Mucosa of stomach (tissue), 1 donor: ENCODE data around the gene MAN1C1.
A peak's percentile ranks its signal among the peaks of the same experiment; 100 is the strongest.

Experiments used
- H3K27me3 ChIP-seq: one replicate; pipeline ENCODE4 v1.7.0; 2013; ENCODE audit warnings: mild to moderate bottlenecking, low read length; ENCODE audit not compliant: control insufficient read depth, insufficient read depth
- H3K36me3 ChIP-seq: one replicate; pipeline ENCODE4 v1.7.0; 2013; ENCODE audit warnings: low read length; ENCODE audit not compliant: control insufficient read depth, insufficient read depth
- H3K4me1 ChIP-seq: one replicate; pipeline ENCODE4 v1.7.0; 2013; ENCODE audit warnings: mild to moderate bottlenecking, low read length; ENCODE audit not compliant: control insufficient read depth, insufficient read depth
- H3K4me3 ChIP-seq: one replicate; pipeline ENCODE4 v1.7.0; 2013; ENCODE audit warnings: low read length
- H3K9ac ChIP-seq: one replicate; pipeline ENCODE4 v1.7.0; 2013; ENCODE audit warnings: mild to moderate bottlenecking, low read length, moderate library complexity
- H3K9me3 ChIP-seq: one replicate; pipeline ENCODE4 v1.7.0; 2013; ENCODE audit warnings: mild to moderate bottlenecking, low read length, moderate library complexity; ENCODE audit not compliant: control insufficient read depth
- donor health status: Pancreatic carcinoma.

Gene MAN1C1

GRCh38 chr1:25813071-25813733 lies 196.6 kb downstream of the MAN1C1 start:
- H3K4me3 ChIP-seq, result no peak overlapping the region
- H3K4me1 ChIP-seq, result peaks cover 8% of the 10 kb centered on the region
- H3K9ac ChIP-seq, result no peak overlapping the region
- no peaks in the 10 kb centered on the region for H3K27me3 ChIP-seq
- no peaks in the 10 kb centered on the region for H3K36me3 ChIP-seq
- H3K9me3 ChIP-seq, result no peaks in the 10 kb centered on the region

DNA sequence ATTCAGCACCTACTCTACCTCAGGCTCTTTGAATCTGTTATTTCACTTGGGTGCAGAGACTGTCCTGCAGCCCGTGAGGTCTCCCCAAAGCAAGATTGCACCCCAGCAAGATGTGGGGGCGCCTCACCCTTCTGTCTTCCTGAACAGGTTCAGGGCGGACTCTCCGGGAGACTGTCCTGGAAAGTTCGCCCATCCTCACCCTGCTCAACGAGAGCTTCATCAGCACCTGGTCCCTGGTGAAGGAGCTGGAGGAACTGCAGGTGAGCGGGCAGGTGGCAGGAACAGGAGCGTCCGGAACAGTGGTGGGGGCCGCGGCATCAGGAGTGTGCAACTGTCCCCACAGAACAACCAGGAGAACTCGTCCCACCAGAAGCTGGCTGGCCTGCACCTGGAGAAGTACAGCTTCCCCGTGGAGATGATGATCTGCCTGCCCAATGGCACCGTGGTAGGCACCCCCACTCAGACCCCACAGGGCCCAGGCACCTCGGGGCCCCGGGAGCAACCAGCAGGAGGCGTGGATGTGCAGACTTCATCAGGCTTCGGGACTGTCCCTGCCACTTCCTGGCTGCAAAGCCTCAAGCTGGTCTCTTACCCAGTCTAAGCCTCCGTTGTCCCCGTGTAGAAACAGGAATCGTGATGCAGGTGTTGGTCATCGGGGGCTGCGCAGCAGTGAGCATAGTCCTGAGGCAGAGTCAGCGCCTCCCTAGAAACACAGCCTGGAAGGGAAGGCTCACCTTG lies 197.3 kb downstream of the MAN1C1 start:
- H3K9ac ChIP-seq, result no peak overlapping the region
- no peaks in the 10 kb centered on the region for H3K36me3 ChIP-seq
- H3K4me3 ChIP-seq, result no peak overlapping the region
- no peaks in the 10 kb centered on the region for H3K27me3 ChIP-seq
- no peaks in the 10 kb centered on the region for H3K9me3 ChIP-seq
- peaks cover 13% of the 10 kb centered on the region for H3K4me1 ChIP-seq

DNA sequence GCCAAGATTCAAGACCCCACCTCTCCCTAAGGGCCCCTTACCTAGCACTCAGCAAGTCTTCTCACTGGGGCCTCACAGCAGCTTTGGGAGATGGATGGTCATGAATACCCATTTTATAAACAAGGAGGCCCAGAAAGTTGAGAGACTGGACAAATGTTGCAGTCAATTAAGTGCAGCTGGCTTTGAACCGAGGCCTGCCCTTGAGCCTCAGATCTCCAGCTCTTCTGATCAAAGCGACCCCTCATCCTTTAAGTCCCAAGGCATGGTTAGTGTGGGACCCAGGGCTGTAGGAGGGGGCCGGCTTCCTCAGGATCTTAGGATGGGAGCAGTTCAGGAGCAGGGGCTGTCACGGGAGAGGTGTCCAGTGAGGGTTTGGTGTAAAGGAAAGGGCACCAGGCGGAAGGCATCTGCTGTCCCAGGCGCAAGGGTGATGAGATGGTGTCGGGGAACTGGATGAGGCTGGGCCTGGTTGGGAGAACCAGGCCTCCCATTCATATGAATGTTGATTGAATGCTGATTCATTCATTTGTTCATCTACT lies 198.0 kb downstream of the MAN1C1 start:
- no peaks in the 10 kb centered on the region for H3K9me3 ChIP-seq
- peaks cover 16% of the 10 kb centered on the region for H3K4me1 ChIP-seq
- H3K36me3 ChIP-seq, result no peaks in the 10 kb centered on the region
- no peak overlapping the region for H3K4me3 ChIP-seq
- no peaks in the 10 kb centered on the region for H3K27me3 ChIP-seq
- no peak overlapping the region for H3K9ac ChIP-seq

DNA sequence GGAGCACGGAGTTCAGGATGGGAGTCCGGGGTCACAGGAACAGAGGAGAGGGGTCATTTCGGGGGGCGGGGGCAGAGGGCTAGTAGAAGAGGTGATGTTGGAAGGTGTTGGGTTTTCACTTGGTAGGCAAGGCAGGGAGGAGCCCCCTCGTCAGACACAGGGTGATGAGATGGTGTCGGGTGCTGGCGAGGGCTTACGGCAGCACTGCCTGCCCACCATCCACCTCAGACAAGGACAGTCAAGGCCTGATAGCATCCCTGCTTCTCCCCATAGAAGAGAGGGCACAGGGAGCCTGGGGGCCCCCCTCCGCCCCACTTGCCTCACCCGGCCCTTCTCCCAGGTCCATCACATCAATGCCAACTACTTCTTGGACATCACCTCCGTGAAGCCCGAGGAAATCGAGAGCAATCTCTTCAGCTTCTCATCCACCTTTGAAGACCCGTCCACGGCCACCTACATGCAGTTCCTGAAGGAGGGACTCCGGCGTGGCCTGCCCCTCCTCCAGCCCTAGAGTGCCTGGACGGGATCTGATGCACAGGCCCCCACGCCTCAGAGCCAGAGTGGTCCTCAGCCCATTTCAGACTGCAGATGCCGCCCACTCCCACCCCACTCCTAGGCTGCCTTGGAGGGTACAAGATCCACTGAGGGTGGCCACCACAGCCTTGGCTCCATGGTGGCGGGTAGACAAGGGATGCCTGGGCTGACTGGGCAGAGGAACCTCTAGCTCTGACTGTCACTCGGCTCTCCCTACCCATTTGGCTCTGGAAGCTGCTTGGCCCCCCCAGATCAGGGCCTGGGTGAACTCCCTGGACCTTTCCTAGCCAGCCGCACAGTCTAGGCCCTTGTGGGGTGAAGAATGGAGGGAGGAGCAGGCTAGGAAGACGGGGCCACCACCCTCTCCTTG lies 198.9 kb downstream of the MAN1C1 start:
- Histone ChIP-seq H3K9ac (no peak overlapping the region), H3K9me3 (no peaks in the 10 kb centered on the region), H3K27me3 (no peaks in the 10 kb centered on the region), H3K4me3 (no peak overlapping the region), H3K4me1 (peaks cover 16% of the 10 kb centered on the region), H3K36me3 (no peaks in the 10 kb centered on the region)

DNA sequence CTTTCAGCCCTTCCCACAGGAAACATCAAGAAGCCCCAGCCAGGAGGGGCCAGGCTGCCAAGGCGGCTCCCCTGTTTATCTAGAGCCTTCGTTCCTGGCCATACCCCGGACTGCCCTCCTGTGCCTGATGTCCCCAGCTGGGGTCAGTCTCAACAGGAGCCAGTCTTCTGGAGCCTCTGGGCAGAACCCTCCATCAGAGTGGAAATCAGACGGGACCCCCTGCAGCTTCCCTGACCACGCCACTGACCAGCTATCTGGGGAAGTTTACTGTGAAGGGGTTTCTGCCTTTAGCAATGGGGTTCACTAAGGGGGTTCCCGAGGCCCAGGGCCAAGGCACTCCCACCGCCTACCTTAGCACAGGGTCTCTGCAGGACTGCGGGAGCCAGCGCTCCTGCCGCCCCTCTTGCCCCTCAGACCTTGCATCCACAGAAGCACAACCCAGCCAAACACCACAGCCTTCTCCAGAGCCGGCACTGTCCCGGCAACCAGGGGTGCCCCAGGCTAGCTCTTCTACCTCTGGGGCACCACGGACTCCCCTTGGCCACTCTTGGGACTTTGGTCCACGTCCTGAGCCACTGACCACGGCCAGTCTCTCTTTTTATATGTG lies 199.6 kb downstream of the MAN1C1 start:
- Histone ChIP-seq H3K9me3 (no peaks in the 10 kb centered on the region), H3K4me1 (peaks cover 22% of the 10 kb centered on the region), H3K36me3 (no peaks in the 10 kb centered on the region), H3K4me3 (no peak overlapping the region), H3K27me3 (no peaks in the 10 kb centered on the region), H3K9ac (no peak overlapping the region)

DNA sequence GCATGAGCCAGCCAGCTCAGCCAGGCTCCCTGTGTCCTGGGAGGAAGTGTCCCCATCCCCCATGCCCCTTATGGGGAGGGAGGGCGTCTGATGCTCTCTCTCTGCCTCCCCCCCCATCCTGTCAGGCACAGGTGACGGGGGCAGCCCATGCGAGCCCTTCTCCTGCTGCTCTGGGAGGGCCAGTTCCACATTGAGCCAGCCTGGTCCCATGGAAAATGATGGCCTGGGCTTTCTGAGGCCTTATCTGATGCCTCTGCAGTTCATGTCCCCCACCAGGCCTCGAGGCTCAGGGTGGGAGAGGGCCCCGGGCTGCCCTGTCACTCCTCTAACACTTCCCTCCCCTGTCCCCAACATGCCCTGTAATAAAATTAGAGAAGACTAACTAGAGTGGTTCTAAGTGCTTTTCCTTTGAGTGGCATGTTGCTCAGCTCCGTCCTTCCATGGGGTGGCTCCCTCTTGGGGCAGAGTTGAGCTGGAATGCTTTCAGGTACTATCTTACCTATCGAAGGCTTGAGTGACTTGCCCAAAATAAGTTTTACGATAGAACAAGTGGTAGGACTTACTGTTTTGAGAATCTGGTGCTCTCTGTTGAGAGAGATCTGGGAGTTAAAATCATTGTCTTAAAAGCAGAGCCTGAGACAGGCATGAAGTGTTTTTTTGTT lies 201.4 kb downstream of the MAN1C1 start:
- peak overlapping the region; percentile 18 for H3K9ac ChIP-seq
- no peaks in the 10 kb centered on the region for H3K27me3 ChIP-seq
- no peak overlapping the region for H3K4me3 ChIP-seq
- no peaks in the 10 kb centered on the region for H3K9me3 ChIP-seq
- H3K36me3 ChIP-seq, result no peaks in the 10 kb centered on the region
- peaks cover 28% of the 10 kb centered on the region for H3K4me1 ChIP-seq

DNA sequence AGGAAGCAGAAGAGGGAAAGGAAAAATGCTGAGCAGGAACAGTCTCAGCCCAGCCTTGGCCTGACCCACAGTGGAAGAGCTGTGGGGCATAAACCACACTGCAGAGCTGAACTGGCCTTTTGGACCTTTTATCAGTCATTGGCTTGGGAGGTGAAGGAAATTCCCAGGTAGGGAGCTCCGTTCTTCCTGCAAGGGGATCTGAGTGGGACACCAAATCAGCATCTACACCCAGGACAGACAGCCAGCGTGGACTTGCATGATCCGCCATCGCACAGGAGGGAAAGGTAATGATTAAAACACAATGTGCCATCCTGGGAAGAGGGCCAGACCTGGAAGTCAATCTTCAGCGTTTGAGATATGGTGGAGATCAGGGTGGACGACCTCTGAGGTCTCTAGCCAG lies 202.0 kb downstream of the MAN1C1 start:
- H3K4me3 ChIP-seq, result no peak overlapping the region
- H3K9me3 ChIP-seq, result no peaks in the 10 kb centered on the region
- no peaks in the 10 kb centered on the region for H3K36me3 ChIP-seq
- peak overlapping the region; percentile 18 for H3K9ac ChIP-seq
- no peaks in the 10 kb centered on the region for H3K27me3 ChIP-seq
- H3K4me1 ChIP-seq, result peaks cover 28% of the 10 kb centered on the region

- H3K4me1 ChIP-seq, result peaks cover 28% of the 10 kb centered on the region
- H3K9ac ChIP-seq, result peak within 1 kb of the TSS; percentile 90
- H3K4me3 ChIP-seq, result peak within 1 kb of the TSS; percentile 92
- no peaks in the 10 kb centered on the region for H3K27me3 ChIP-seq
- H3K9me3 ChIP-seq, result no peaks in the 10 kb centered on the region
- no peaks in the 10 kb centered on the region for H3K36me3 ChIP-seq
These were observed 203.1 kb downstream of the MAN1C1 start, which contains the start of gene MTFR1L for GRCh38 chr1:25819491-25820246. Gene MTFR1L, plus strand, starts transcription at chr1:25819954. Its CDS starts 3,151 bp downstream, at chr1:25823105.

- Histone ChIP-seq H3K4me1 (peaks cover 28% of the 10 kb centered on the region), H3K4me3 (peak overlapping the region; percentile 92), H3K9me3 (no peaks in the 10 kb centered on the region), H3K36me3 (no peaks in the 10 kb centered on the region), H3K27me3 (no peaks in the 10 kb centered on the region), H3K9ac (peak overlapping the region; percentile 90)
These were observed 203.9 kb downstream of the MAN1C1 start for GRCh38 chr1:25820247-25821111.

- peaks cover 28% of the 10 kb centered on the region for H3K4me1 ChIP-seq
- peak overlapping the region; percentile 90 for H3K9ac ChIP-seq
- no peaks in the 10 kb centered on the region for H3K9me3 ChIP-seq
- H3K4me3 ChIP-seq, result peak overlapping the region; percentile 92
- H3K36me3 ChIP-seq, result no peaks in the 10 kb centered on the region
- H3K27me3 ChIP-seq, result no peaks in the 10 kb centered on the region
These were observed 204.5 kb downstream of the MAN1C1 start for GRCh38 chr1:25821112-25821476.
